GF-D8 (cell line): ENCODE results near the gene FBXO33.

ENCODE experiments used
- DNase-seq: peaks from one replicate; lab custom pipeline; 2025; lab: John Stamatoyannopoulos, UW

The FBXO33 gene, protein sequence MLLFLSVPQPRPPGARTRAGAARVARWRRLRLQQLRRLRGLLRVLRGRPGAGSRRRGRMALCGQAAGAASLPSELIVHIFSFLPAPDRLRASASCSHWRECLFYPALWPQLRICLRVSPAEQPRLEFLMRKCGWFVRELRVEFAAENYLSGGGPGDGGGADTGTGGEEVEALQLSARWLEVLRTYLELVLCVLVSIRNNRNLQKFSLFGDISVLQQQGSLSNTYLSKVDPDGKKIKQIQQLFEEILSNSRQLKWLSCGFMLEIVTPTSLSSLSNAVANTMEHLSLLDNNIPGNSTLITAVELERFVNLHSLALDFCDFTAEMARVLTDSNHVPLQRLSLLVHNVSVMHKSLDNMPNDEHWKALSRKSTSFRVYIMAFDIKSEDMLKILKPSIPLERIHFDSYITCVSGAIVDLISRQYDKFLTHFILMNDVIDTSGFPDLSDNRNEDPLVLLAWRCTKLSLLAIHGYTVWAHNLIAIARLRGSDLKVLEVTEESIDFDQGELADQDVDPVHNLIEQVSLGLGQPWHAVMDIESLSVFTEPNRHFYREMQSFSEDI

DNA sequence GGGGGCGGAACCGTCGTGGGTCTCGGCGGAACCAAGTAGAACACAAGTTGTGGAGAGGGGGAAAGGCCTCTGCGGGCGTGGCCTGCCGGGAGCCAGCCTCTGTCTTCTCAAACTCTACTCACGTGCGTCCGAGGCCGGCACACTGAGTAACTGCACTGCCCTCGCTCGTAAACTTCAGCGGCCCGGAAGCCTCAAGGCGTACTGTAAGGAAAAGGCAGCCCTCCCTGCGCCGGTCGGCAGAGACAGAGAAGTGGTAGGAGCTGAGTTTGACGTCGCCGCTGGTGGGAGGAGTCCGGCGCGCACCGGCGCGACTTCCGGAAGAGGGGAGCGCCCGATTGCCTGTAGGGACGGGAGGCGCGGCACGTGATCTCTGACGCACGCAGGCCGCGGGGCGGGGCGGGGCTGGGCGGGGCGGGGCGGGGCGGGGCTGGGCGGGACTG is at the start of gene FBXO33:
Gene FBXO33 (minus strand): TSS at position 255 of the 440 bp plus-strand sequence. CDS start 271 bp downstream, outside the sequence.
- peak; percentile 90 for DNase-seq

DNA sequence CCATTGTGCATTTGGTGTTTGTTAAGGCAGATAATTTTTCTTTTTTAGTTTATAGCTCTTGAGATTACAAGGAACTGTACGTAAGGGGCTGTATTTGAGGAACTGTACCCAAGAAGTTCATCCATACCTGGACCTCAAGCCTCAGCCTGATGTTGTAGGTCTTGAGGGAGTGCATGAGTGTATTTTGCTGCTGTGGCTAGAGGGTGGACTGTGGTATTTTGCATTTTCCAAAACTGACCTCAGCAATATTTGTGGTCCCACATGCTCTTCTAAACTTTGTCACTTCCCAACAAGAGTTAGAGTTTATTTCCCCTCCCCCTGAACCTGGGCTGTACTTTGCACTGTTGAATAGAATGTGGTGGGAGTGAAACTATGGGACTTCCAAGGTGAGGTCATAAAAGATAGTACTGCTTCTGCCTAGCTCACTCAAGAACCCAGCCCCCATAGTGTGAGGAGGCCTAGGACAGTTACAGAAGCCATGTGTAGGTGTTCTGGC is 42.2 kb upstream of the FBXO33 start:
- no peak for DNase-seq

DNA sequence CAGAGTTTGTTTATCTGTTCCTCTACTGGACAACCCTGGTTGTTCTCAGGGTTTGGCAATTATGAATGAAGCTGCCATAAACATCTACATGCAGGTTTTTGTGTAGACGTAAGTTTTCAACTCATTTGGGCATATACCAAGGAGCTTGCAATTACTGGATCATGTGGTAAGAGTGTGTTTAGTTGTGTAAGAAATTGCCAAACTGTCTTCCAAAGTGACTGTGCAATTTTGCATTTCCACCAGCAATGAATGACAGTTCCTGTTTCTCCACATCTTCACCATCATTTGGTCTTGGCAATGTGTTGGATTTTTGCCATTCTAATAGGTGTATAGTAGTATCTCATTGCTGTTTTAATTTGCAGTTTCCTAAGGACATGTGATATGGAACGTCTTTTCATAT is 39.8 kb upstream of the FBXO33 start:
- DNase-seq = peak; percentile 76

DNA sequence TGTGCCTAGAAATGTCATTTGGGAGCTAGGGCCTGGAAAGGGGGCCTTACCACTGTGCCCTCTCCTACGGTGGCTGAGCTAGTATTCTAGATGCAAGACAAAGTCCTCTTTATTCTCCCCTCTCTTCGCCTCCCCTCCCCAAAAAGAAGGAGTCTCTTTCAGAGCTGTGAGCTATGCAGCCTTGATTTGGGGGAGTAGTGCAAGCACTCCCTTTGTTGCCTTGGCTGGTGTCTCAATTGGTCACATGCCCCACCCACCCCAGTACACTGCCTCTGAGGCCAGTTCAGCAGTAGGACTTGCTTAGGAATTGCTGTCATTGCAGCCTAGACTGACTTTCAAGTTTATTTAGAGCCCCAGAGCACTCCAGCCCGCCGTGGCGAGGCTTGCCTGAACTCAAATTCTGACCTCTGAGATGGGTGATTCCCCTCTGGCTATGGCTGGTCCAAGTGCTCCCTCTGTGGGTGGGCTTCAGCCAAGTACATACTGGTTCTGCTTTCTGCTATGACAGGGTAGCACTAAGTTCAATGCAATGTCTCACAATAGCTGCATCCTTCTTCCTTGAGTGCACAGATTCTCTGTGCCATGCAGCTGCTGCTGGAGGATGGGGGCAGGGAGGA is 37.0 kb upstream of the FBXO33 start:
- DNase-seq = no peak

DNA sequence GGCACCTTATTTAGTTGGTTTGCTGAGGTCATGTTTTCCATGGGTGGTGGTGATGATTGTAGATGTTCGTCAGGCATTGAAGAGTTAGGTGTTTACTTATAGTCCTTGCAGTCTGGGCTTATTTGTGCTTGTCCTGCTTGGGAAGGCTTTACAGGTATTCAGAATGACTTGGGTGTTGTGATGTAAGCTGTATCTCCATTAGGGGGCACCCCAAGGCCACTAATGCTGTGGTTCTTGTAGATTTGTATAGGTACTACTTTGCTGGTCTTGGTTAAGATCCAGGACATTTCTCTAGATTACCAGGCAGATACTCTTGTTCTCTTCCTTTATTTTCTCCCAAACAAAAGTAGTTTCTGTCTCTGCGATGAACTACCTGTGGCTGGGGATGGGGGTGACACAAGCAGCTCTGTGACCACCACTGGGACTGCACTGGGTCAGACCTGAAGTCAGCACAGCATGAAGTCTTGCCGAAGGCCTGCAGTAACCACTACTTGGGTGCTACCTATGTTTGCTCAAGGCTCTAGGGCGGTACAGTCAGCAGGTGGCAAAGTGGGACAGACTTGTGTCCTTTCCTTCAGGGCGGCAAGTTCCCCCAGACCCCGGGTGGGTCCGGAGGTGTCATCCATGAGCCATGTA is 35.8 kb upstream of the FBXO33 start:
- DNase-seq = peak; percentile 10

DNA sequence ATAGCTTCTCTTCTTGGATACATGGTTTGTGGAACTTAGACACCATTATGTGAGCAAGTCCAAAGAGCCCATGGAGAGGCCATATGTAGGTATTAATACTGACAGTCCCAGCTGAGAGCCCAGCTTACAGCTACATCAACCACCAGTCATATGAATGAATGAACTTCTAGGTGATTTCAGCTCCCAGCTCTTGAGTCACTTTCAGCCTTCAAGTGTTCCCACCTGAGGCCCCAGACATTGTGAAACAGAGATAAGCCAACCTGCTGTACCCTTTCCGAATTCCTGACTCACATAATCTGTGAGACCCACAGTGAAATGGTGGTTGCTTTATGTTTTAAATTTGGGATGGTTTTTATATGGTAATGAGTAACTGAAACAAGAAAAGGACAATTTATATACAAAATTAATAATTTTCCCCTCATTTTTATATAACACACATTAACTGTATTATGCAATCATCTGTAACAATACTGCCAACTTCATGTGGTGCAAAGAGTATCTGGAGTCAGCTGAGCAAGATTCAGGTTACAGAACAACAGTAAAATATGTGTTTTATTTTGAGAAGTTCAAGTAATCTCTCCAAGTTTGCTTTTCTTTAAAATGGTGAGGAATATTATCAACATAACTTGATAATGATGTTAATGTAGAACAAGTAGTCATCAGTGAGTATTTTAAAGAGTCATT is 27.7 kb upstream of the FBXO33 start:
- no peak for DNase-seq

DNA sequence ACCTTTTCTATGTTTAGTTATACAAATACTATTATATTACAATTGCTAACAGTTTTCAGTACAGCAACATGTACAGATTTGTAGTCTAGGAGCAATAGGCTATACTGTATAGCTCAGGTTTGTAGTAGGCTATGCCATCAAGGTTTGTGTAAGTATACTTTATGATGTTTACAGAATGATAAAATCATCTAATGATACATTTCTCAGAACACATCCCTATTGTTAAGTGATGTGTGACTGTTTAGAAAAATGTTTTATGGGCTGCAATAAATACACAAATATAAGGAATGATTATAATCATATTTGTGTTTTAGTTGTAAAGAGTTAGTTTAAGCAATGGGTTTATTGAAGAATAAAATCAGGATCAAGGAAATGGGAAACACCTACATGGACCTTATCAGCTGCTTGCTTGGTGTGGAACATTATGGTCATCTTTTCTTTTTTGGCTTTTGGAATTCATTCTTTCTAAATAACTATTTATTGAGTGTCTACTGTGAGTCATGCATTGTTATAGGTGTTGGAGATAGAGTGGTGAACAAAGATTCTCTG is 24.5 kb upstream of the FBXO33 start:
- DNase-seq = no peak

DNA sequence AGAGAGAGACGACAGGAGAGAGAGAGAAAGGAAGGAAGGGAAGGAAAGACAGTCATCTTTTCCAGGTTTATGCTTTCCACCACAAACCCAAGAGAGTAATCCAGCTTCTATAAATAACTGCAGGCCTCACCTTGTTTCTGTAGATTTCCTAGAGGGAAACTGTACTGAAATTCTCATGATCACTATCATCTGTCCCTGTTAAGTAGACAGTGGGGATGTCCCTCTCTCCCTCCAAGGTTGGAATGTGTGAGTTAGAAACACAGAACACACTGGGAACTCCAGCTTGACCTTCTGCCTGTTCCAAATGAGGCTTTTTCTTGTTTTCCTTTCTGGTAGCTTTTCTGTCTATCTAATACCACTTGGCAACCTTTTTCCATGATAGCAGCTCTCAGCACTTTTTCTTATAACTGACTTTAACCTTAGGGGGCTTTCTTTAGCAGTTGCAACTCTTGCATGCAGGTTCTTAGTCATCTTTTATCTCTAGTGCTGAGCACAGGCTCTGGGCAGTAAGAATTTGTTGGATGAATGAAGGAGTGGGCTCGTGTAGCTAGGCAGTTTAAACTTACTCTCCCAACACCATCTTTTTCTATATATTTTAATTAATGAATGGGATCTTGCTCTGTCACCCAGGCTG is 22.8 kb upstream of the FBXO33 start:
- no peak for DNase-seq

DNA sequence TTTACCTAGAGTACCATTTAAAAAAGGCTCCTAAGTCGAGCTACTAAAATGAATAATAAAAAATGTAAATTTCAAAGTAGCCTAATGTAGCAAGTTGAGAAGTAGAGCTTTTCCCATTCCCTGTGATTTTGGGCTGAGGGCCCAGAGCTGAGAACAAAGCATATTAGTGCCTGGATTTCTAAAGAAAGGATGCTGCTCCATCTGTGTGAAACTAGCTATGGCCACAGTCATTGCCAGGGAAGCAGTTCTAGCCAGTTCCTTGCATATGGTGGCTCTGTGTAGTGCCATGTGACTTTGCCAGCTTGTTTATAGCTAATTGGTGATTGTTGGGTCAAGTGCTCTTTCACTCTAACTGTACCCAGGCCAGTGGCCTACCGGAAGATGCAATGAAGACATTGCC is 20.4 kb upstream of the FBXO33 start:
- DNase-seq = no peak

DNA sequence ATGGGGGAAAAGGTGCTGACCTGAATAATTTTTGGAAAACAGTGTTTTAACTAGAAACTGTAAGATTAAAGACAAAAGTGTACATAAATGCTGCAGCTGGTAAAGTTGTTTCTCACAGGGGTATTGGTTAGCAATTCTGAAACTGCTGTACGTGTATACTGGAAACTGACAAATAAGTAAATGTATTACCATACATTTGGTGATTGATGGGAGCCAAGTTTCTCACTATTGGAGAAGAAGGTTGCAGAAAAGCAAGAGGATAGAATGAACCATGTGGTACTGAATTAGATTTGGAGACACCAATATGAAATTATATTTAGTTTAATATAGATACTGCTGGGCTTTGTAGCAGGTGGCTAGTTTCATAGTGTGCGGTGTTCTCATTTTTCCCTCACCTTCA is 19.6 kb upstream of the FBXO33 start:
- no peak for DNase-seq

DNA sequence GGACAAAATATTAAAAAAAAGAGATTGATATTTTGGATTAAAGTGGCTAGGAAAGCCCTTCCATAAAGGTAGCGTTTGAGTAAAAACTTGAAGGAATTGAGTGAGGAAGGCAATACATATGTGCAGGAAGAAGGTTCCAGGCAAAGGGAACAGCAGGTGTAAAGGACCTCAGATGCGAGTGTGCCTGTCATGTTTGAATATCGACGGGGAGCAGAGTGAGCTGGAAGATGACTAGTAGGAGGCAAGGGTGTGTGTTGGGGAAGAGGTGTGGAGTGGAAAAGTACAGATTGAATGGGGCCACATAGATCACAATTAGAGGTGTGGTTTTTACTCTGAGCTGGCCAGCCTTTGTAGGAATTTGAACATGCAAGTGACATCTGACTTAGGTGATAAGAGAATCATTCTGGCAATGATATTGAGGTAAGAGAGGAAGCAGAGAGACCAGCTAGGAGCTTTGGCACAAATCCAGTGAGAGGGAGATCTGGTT is 15.0 kb upstream of the FBXO33 start:
- DNase-seq = no peak

DNA sequence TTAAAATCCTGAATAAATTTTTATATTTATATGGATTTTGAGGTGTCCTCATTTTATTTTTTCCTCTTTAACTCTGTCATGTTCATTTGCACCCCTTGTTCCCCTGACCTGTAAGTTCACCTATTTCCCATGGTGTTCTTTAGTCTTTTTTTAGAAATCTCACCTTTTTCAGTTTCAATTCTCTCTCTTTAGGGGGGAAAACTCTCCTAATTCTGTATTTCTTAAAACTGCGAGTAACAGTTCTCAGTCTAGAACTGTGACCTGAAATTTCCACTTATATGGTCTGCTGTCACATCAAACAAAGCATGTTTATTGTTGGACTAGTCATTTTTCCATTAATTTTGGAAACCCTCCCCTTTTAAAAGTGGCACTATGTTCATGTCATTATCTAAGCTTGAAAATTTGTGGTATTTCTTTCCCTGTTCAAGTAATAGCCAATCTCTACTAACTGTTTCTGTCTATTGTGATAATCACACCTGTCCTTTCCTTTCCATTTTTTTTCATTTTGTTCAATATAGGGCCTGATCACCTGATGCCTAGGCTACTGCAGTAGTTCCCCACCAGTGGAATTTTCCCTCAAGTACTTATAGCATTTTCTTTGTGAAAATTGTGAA is 14.0 kb upstream of the FBXO33 start:
- no peak for DNase-seq

DNA sequence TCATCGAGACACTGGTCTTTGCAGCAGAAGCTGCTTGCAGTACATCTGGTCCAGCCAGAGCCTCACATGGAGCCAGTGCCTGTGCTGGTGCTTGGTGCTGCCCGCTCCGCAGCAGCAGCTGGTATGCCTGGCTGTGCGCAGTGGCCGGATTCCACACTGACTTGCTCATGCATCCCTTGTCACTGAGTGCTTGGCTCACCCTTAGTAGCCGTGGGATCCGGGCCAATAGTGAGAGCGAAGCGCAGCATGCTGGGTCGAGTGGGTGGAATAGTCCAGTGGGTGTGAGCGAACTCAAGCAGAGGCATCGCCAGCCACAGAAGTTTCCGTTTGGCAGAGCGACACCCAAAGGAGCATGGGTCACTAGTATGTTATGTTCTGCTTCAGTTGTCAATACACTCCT is 10.1 kb upstream of the FBXO33 start:
- DNase-seq = no peak

DNA sequence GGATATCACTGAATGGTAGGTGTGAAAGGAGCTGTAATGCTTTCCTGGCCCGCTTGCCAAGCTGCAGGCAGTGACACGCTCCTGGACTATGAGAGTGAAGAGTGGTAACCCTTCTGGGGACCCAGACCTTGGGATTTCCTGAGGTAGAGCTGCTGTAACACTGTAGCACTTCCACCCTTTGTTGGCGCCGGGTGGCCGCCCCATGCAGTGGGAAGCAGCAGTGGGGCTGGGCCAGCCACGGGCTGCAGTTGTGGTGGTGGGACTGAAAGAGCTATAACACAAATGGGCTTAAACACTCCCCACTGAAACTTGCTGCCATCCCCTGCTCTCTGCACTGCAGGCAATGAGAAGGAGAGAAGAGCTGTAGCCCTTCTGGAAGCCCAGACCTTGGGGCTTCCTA is 9.6 kb upstream of the FBXO33 start:
- no peak for DNase-seq

DNA sequence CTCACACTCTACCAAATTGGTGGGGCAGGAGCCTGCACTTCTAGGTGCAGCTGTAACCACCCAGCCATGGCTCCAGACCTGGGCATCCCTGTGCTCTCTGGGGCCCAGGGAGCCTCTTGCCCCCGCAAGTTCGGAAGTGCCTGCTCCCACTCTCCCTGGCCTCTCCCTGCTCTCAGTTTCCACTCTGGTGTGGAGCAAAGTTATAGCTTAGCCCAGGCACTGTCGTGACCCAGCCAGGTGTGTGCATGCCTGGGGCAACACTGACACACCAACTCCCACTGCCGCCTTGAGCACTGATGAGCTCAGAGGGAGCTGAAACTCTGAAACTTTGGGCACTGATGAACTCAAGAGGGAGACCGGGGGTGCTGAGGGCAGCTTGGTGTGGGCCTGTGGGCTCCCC is 8.7 kb upstream of the FBXO33 start:
- DNase-seq = no peak

DNA sequence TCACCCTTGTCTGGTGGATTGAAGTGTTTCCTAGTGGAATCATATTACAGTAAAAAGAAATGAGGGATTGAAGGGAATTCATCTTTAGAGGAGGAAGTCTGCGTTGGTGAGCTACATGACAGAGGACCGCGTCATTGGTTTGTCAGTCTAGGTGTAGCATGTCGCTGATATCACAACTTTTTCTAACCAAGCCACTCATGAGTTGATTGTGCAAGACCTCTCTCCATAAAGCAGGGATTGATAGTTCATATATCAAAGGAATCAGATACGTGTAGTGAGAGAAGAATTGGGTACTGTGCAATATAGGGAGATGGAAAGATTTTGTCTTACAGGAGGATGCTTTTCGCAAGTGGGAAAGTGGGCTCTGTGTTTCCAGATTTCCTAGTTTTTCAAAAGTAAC is 3.0 kb upstream of the FBXO33 start:
- DNase-seq = no peak

DNA sequence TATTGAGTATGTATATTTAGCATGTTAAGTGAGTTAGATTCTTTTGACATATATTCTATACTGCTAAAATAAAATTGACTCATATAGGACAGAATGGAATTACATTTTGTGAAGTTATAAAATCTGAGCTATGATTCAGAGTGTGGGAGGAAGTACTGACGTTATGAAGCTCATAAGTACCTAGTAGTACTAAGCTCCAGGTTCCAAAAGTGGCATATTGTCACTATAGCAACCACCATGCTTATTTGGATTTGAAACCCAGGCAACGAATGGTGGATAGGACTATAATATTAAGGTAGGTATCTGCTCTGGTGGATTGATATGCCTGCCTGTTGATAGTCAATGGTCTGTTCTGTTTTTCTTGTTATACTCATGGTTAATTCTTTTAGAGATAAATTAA is 2.2 kb upstream of the FBXO33 start:
- no peak for DNase-seq

DNA sequence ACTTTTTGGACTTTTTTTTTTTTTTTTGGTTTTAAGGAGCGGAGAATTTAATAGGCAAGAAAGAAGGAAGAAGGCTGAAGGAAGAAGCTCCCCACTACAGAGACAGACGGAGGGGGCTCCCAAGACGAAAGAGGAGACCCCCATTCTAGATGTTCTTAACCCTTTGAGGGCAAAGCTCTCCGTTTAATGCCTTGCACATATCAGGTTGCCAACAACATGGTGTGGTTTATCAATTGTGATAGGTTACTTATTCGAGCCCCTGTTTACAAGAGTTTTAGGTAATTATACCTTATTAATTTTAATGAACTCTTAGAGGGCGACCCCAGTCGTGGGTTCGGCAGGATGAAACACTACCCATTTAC is 1.2 kb upstream of the FBXO33 start:
- no peak for DNase-seq

DNA sequence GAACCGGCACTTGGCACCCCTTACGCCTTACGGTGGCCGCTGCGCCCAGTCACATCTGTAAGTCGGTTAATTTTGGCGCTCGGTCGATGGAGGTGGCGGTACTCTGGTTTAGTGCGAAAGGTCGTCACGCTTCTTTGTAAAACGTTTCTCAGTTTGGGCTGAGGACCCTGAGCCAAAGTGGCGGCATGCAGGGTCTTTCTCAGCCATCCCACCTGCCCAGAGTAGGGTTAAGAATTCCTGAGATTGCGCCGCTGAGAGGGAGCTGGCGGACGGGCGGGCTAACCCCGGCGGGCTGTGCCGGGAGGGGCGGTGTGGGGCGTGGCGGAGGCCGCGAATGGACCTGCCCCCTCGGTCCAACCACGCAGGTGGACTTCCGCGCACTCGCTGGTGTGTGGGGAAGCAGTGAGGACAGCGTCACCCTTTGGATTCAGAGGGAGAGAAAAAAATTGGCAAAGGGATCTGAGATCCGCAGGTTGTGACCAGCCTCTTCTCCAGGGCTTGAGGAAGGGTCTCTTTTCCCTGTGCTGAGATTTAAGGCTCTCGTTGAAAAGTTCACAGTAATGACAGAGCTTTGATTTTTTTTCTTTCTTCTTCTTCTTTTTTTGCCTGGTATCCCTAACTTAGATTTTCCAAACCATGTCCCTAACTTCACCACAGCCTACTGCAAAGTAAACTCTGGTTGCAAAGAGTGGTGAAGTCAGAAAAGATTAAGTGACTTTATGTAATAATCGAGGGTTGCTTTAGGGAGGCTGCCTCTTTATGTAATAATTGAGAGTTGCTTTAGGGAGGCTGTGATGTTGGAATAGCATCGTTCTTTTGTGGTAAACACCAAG is 602 bp upstream of the FBXO33 start:
- peak; percentile 49 for DNase-seq
